Adrenal gland (tissue), 12 donors: ENCODE measurements around the gene METTL27. TPM values are rescaled to one million over a fixed set of nuclear protein-coding genes. Genes with fewer than 3 reads are reported as not detected.

Experiments
- DNase-seq, 7 donors: peaks; one replicate each; pipeline ENCODE4 v3.0.0-alpha.2; 2019 to 2020
- H3K27ac ChIP-seq, 5 donors: fragments of 200-600 bp; sonication (generic) in 4 of 5; 1 replicate in 3 of 5; 2 replicates in 2 of 5; pipeline versions ENCODE4 v1.5.1 to v1.8.0; 2016 to 2020; ENCODE audit warnings: mild to moderate bottlenecking in 1 of 5
- H3K27me3 ChIP-seq: fragments of 200-600 bp; 2 replicates; pipeline ENCODE4 v1.8.0; 2021
- H3K36me3 ChIP-seq, 2 donors: fragments of 200-600 bp; replicated peaks in 1 of 2; 1 replicate in 1 of 2; 2 replicates in 1 of 2; pipeline versions ENCODE4 v1.5.1 to v1.8.0; 2018 to 2022
- H3K4me1 ChIP-seq, 2 donors: fragments of 200-600 bp; replicated peaks in 1 of 2; 1 replicate in 1 of 2; 2 replicates in 1 of 2; pipeline versions ENCODE4 v1.5.1 to v1.8.0; 2018 to 2021
- H3K4me3 ChIP-seq, 4 donors: fragments of 200-600 bp; sonication (generic) in 3 of 4; one replicate each; pipeline ENCODE4 v1.5.1; 2016 to 2018
- H3K9me3 ChIP-seq, 3 donors: fragments of 200-600 bp; sonication (generic) in 1 of 3; replicated peaks in 1 of 3; 1 replicate in 2 of 3; 2 replicates in 1 of 3; pipeline versions ENCODE4 v1.5.1 to v1.8.0; 2016 to 2021
- POLR2A ChIP-seq, 2 donors: fragments of 450-650 bp; IDR thresholded peaks; one replicate each; pipeline ENCODE4 v1.6.1; 2017; ENCODE audit warnings: antibody characterized with exemption in 2 of 2, mild to moderate bottlenecking in 2 of 2, moderate library complexity in 1 of 2
- WGBS, 4 donors: extraction: QIAGEN DNeasy Blood & Tissue Kit in 2 of 4; methylation state at CpG; one replicate each; pipeline versions ENCODE4 v1.1.5 to v1.1.7; 2013 to 2017; 5-methylcytosine and 5-hydroxymethylcytosine counted together
- intact Hi-C, 2 donors: fragments of 100-400 bp; cut with DNase I; formaldehyde crosslinking; loops; one replicate each; pipeline versions ENCODE4 v1.14.1 to v1.15.0; 2022 to 2023
- polyA plus RNA-seq, 3 donors: library from polyadenylated mRNA; stranded (reverse); fragments of 200-250 nt in 2 of 3; fragments of 350-450 nt in 1 of 3; fragmentation: Illumina TruSeq in 1 of 3; extraction: RNeasy Lipid Tissue Mini Kit (QIAGEN cat#74804) in 1 of 3; gene quantifications; one replicate each; pipeline ENCODE4 v1.2.3, GENCODE V29; 2013 to 2014
- total RNA-seq, 9 donors: library from RNA; depleted of rRNA in 4 of 9; stranded (reverse); fragments of >200 nt in 4 of 9; fragments of 120-200 nt in 1 of 9; fragmentation: NEBNext Ultra II Directional in 1 of 9; extraction: Animal tissue kit (Norgen Biotek cat#: 25700) in 1 of 9; gene quantifications; one replicate each; pipeline versions ENCODE4 v1.1.0 to v1.2.4, GENCODE V29; 2013 to 2023
- TF ChIP-seq, protein P1 (sequence below), 6 experiments: fragments of 450-650 bp in 4 of 6; fragments of 200-600 bp in 2 of 6; sonication (generic) in 1 of 6; IDR thresholded peaks; 1 replicate in 5 of 6; 2 replicates in 1 of 6; pipeline versions ENCODE4 v1.5.1 to v1.8.0; 2016 to 2021; ENCODE audit warnings: antibody characterized with exemption in 6 of 6, mild to moderate bottlenecking in 2 of 6, moderate library complexity in 1 of 6
- donor health status: healthy with polysubstance abuse.
- donor health status: Bipolar disorder and iron deficiency.
- donor health status: DM: yes; HTN: yes; CAD: no.
- donor health status: DM: no; HTN: no; CAD: no.
- donor health status: DM: no; HTN: no; CAD: no.
- donor health status: DM: yes; HTN: yes; CAD: no.

Gene METTL27
- total and polyA plus RNA-seq, 12 donors: 0.40 to 8.3 (median 2.6) TPM; not detected in 1

- H3K4me1 ChIP-seq: peaks cover 11 to 31% of the 10 kb centered on the region in 2 donors
- peak overlapping the region in 3 of 5 donors; percentile 10 to 75 (median 56) for H3K27ac ChIP-seq
- H3K9me3 ChIP-seq: no peaks in the 10 kb centered on the region
- H3K36me3 ChIP-seq: no peaks in the 10 kb centered on the region
- DNase-seq: peak; percentile 64 to 81 (median 73)
- intact Hi-C loops: no loop called here
- no peak overlapping the region for H3K4me3 ChIP-seq
- no peak for TF ChIP-seq POLR2A (IDR thresholded peaks at IDR 0.05)
- H3K27me3 ChIP-seq: no peaks in the 10 kb centered on the region
- WGBS, 4 donors: 13 to 23% (median 15%) methylated on average over 3 to 11 of the region's 11 CpGs
These were observed 14.7 kb downstream of the METTL27 start for GRCh38 chr7:73827567-73828106.

GRCh38 chr7:73824986-73825385 is 17.3 kb downstream of the METTL27 start:
- peak in 1 of 7 donors; percentile 33 for DNase-seq
- Histone ChIP-seq H3K9me3 (no peaks in the 10 kb centered on the region), H3K4me1 (peaks cover 6 to 20% of the 10 kb centered on the region in 2 donors), H3K4me3 (no peak overlapping the region), H3K27ac (no peak overlapping the region), H3K36me3 (no peaks in the 10 kb centered on the region), H3K27me3 (no peaks in the 10 kb centered on the region)
- 67 to 89% (median 84%) methylated on average over 4 to 9 of the region's 9 CpGs for WGBS, 4 donors
- intact Hi-C loops: no loop called here
- TF ChIP-seq, protein P1, sequence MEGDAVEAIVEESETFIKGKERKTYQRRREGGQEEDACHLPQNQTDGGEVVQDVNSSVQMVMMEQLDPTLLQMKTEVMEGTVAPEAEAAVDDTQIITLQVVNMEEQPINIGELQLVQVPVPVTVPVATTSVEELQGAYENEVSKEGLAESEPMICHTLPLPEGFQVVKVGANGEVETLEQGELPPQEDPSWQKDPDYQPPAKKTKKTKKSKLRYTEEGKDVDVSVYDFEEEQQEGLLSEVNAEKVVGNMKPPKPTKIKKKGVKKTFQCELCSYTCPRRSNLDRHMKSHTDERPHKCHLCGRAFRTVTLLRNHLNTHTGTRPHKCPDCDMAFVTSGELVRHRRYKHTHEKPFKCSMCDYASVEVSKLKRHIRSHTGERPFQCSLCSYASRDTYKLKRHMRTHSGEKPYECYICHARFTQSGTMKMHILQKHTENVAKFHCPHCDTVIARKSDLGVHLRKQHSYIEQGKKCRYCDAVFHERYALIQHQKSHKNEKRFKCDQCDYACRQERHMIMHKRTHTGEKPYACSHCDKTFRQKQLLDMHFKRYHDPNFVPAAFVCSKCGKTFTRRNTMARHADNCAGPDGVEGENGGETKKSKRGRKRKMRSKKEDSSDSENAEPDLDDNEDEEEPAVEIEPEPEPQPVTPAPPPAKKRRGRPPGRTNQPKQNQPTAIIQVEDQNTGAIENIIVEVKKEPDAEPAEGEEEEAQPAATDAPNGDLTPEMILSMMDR (IDR thresholded peaks at IDR 0.05): no peak
- no peak for TF ChIP-seq POLR2A (IDR thresholded peaks at IDR 0.05)

DNA sequence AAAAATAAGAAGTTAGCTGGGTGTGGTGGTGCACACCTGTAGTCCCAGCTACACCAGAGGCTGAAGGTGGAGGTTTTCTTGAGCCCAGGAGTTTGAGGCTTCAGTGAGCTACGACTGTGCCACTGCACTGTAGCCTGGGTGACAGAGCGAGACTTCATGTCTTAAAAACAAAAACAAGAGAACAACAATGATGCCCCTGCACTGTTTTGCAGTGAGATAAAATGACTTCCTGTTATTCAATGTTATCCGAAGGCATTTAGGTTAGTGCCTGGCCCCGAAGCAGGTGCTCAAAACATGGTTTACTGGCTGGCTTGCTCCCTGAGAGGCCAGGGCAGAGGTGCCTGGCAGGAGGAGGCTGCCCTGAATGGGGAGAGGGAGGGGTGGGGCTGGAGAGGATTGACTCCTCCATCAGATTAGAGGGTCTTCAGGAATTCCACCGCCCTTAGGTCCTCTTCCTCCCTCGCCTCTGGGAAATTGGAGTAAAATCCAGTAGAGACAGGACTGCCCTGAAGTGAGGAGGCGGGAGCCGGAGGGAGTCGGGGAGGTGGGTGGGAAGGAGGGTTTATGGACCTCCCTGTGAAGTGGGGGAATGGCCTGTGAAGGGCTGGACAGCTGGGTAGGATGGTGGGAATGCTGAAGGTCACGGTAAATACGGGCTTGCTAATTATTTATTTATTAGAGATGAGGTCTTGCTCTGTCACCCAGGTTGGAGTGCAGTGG is 18.3 kb downstream of the METTL27 start:
- Histone ChIP-seq H3K36me3 (no peaks in the 10 kb centered on the region), H3K4me3 (no peak overlapping the region), H3K27ac (no peak overlapping the region), H3K27me3 (no peaks in the 10 kb centered on the region), H3K4me1 (peaks cover 6 to 20% of the 10 kb centered on the region in 2 donors), H3K9me3 (no peaks in the 10 kb centered on the region)
- intact Hi-C loops: no loop called here
- peak in 1 of 7 donors; percentile 31 for DNase-seq
- WGBS, 4 donors: 72 to 86% (median 81%) methylated on average over 10 to 11 of the region's 11 CpGs
- TF ChIP-seq, protein P1 (IDR thresholded peaks at IDR 0.05): no peak
- TF ChIP-seq POLR2A (IDR thresholded peaks at IDR 0.05): no peak

GRCh38 chr7:73823257-73823656 is 19.1 kb downstream of the METTL27 start:
- TF ChIP-seq, protein P1 (IDR thresholded peaks at IDR 0.05): no peak
- no peak for TF ChIP-seq POLR2A (IDR thresholded peaks at IDR 0.05)
- H3K4me3 ChIP-seq: no peak overlapping the region
- no peak for DNase-seq
- H3K27me3 ChIP-seq: no peaks in the 10 kb centered on the region
- intact Hi-C loops: no loop called here
- H3K36me3 ChIP-seq: no peaks in the 10 kb centered on the region
- peaks cover 6 to 16% of the 10 kb centered on the region in 2 donors for H3K4me1 ChIP-seq
- peak overlapping the region in 4 of 5 donors; percentile 42 to 85 (median 76) for H3K27ac ChIP-seq
- 73 to 90% (median 77%) methylated on average over 5 of the region's 5 CpGs for WGBS, 4 donors
- H3K9me3 ChIP-seq: no peaks in the 10 kb centered on the region
